GM18505 (cell line): Measurements from ENCODE around the gene EPS8L2.
"Not testable (repeated sequence)": the region's sequence is repeated elsewhere in the genome, so short reads cannot be mapped to it uniquely, and the experiment has no call there.

Experiments used
- ATAC-seq: cut with Tn5 transposase; IDR thresholded peaks from one replicate; pipeline ENCODE4 v1.9.1; 2021; ENCODE audit not compliant: unreplicated experiment
- POLR2A ChIP-seq: IDR thresholded peaks from 4 replicates; pipeline ENCODE4 v1.6.1; 2011; ENCODE audit warnings: borderline replicate concordance; ENCODE audit not compliant: insufficient read depth, insufficient read length; ENCODE audit errors: extremely low read depth

EPS8L2 gene

DNA sequence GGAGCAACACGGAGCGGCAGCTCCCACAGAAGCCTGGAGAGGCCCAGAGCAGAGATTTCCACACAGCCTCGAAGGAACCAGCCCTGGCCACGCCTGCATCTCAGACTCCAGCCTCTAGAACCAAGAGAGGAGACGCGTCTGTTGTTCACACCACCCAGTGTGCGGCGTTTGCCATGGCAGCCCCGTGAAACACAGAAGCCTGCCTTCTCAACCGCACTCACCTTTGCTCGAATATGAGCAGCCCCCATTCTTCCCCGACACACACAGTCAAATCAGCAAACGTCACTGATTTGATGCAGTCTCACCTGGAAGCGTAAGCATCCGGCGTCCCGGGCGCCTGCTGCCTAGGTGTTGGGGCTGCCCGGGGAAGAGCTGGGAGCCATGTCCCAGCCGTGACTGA, 27.0 kb downstream of the EPS8L2 start:
- no peak for ATAC-seq
- TF ChIP-seq POLR2A = no peak

DNA sequence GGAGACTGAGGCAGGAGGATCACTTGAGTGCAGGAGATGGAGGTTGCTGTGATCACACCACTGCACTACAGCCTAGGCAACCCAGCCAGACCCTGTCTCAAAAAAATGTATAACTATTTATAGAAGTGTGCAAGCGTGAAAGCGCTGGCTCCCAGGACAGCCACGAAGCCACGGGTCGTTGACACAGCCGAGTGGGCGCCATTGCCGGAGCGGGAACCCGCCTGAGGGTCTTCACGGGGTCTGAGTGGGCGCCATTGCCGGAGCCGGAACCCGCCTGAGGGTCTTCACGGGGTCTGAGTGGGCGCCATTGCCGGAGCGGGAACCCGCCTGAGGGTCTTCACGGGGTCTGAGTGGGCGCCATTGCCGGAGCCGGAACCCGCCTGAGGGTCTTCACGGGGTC, 28.5 kb downstream of the EPS8L2 start:
- ATAC-seq = not testable (repeated sequence)

DNA sequence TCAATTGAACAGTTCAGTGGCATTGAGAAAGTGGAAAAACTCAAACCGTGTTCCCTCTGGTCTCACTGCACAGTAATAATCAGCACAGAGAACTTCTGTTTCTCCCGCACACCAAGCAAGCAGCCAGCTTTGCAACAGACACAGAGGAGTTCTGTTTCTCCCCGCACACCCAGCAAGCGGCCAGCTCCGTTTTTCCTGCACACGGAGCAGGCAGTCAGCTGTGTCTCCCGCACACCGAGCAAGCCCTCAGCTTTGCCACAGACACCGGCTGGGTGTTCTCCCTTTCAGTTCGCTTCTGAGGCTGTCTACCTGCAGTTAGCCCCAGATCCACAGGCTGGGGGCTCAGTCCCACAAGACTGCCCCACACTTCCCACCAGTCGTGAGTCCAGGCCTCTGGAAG, 31.3 kb downstream of the EPS8L2 start:
- ATAC-seq = no peak

DNA sequence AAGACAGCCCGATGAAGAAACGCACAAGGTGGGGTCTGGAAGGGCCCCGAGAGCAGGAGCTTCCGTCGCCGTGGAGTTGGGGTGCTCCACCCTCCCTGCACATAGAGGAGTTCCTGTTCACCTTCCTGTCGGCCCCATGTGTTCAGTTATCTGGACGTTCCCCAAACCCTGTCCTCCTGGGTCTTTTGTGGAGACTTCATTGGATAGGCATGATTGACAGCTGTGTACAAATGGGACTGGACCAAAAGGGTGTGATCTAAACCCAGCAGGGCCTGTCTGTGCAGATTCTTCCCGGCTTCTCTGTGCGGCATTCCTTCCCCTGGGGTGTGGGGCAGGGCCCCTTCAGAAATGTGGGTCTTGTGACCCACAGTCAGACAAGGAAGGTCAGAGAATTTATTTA, 31.9 kb downstream of the EPS8L2 start:
- not testable (repeated sequence) for ATAC-seq

More for the DNA sequence above, 31.3 kb downstream of the EPS8L2 start:
- no peak for TF ChIP-seq POLR2A

DNA sequence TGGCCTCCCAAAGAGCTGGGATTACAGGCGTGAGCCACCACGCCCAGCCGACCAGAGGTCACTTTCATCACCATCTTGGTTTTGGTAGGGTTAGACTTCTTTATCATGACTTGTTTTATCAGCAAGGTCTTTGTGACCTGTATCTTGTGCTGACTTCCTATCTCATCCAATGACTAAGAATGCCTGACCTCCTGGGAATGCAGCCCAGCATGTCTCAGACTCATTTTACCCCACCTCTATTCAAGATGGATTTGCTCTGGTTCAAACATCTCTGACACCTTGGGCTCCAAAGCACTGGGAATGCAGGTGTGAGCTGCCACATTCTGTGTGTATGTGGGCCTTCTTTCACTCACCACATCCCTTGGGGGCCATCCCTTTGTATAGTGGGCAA, 36.1 kb downstream of the EPS8L2 start:
- no peak for ATAC-seq
- TF ChIP-seq POLR2A = no peak

DNA sequence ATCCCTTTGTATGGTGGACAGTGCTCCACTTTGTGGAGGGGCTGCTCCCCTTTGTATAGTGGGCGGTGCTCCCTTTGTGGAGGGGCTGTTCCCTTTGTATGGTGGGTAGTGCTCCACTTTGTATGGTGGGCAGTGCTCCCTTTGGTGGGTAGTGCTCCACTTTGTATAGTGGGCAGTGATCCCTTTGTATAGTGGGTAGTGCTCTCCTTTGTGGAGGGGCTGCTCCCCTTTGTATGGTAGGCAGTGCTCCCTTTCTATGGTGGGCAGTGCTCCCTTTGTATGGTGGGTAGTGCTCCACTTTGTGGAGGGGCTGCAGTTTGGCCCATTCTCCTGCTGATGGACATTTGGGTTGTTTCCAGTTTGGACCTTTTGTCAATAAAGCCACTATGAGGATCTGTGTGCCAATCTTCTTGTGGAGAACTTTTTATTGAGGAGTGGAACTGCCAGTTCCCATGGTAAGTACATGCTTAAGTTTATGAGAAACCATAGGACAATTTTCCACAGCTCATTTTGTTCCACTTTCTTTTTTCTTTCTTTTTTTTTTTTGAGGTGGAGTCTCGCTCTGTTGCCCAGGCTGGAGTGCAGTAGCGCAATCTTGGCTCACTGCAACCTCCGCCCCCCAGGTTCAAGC, 36.7 kb downstream of the EPS8L2 start:
- TF ChIP-seq POLR2A = no peak
- ATAC-seq = no peak

DNA sequence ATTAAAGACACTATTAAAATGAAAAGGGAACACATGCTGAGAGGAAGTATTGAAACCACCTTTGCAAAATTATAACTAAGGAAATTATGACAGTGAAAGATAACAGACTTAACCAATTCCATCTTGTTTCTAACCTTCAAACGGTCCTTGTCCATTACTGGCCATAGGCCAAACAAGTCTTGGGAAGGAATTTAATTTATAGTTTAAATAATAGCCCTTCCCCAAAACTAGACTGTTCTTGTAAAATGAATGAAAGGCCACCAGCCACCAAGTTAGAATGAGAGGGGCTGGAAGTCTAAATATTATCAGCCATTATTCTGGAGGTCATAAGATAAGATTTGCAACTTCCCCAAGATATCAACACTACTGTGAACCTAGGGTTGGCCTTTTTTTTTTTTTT, 39.4 kb downstream of the EPS8L2 start:
- no peak for ATAC-seq
- no peak for TF ChIP-seq POLR2A

DNA sequence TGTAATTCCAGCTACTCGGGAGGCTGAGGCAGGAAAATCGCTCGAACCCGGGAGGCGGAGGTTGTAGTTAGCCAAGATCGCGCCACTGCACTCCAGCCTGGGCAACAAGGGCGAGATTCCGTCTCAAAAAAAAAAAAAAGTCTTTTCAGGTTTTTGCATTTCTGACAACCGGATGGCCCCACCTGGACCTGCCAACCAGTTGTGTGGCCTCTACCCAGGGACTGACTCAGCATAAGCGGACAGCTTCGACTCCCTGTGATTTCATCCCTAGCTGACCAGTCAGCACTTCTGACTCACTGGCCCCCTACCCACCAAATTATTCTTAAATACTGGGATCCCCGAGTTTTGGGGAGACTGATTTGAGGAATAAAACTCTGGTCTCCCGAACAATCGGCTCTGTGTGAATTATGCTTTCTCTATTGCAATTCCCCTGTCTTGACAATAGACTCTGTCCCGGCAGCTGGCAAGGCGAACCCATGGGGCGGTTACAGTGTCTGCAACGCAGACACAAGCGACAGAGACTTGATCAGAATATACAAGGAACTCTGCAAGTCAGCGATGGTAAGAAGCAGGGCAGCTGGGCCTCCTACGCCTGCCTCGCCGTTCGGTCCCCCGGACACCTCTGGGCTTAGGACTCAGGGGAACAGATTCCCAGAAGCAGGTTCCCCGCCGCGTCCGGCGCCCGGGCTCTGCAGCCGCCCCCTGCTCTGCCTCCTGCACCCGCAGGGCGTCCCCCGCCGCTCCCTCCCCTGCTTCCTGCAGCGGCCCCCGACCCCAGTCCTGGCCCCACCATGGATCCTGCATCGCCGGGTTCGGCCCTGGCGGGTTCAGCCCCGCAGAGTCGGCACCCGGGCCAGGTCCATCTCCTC, 40.5 kb downstream of the EPS8L2 start:
- TF ChIP-seq POLR2A = no peak
- peak; percentile 26 for ATAC-seq

DNA sequence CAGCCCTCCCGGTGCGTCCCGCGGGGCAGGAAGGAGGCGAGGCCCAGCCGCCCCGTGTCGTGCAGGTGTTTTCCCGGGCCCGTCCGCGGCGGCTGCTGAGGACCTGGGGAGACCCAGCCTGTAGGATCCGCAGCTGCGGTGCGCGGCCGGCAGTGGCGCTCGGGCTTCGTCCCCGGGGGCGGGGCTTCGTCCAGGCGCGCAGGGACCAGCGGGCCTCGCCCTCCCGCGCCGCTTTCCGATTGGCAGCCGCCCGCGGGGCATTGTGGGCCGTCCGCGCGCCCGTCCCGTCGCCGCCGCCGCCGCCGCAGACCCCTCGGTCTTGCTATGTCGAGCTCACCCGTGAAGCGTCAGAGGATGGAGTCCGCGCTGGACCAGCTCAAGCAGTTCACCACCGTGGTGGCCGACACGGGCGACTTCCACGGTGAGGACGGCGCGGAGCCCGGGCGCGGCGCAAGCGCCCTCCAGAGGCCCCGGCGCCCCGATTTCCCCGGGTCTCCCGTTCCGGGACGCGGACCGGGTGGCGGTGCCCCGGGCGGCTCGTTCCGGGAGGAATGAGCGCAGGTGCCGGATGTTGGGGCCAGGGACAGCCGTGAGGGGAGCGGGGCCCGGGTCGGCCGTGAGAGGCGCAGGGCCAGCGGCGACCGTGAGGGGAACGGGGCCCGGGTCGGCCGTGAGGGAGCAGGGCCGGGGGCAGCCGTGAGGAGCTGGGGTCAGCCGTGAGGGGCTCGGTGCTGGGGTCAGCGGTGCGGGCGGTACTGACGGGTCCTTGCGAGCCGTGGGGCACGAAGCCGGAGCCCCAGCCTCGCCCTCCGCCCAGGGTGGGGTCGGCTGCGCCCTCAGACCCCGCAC, 41.4 kb downstream of the EPS8L2 start, which contains the start of gene TALDO1:
TALDO1 (plus strand) TSS at position 307 of the 849 bp plus-strand sequence; CDS start at position 325, 18 bp downstream.
- TF ChIP-seq POLR2A = peak; percentile 77
- peak; percentile 86 for ATAC-seq

DNA sequence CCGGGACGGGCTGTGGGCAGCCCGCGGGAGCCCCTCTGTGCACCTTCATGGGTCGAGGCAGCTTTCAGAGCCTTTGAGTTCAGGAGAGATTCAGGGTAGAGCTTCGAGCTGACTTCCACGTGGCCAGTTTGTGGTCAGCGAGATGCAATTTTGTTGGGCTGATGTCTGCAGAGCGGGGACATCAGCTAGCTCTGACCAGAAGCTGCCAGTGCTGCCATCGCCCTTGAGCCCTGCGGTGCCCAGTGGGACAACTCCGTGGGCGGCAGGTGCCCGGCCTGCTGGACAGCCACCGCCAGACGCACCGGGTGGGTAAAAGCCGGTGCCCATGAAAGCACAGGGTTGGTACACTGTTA, 42.0 kb downstream of the EPS8L2 start:
- no peak for ATAC-seq
- TF ChIP-seq POLR2A = no peak

DNA sequence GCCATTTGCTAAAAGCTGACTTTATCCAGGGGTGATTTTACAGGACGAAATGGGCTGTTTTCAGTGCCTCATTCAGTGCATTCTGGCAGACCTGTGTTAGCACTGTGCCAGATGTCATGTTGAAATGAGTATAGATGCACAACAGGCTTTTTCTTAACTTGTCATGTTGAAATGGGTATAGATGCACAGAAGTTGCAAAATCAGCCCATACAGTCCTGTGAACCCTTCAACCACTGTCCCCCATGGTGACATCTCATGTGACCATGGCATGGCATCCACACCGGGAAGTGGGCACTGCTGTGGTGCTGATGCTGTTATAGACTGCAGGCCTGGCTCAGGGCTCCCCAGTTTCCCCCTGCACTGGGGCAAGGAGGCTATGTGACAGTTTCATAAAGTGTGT, 43.7 kb downstream of the EPS8L2 start:
- TF ChIP-seq POLR2A = no peak
- ATAC-seq = no peak

DNA sequence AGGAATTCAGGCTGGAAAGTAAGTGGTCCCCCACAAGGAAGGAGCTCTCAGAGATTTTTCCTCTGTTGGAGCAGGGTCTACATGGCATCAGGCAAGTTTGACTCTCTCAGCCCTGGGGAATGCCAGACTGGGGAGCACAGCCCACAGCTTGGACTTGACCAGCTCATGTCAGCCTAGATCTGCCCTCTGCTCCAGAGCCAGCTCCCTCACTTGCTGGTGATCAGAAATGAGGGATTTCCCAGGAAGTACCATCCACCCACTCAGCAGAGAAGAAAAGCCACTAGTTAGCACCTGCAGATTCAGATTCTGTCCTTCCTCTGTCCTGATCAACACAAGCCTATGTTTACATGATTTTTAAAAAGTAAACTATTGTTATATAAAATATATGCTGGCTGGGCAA, 54.2 kb downstream of the EPS8L2 start:
- no peak for ATAC-seq
- TF ChIP-seq POLR2A = no peak

DNA sequence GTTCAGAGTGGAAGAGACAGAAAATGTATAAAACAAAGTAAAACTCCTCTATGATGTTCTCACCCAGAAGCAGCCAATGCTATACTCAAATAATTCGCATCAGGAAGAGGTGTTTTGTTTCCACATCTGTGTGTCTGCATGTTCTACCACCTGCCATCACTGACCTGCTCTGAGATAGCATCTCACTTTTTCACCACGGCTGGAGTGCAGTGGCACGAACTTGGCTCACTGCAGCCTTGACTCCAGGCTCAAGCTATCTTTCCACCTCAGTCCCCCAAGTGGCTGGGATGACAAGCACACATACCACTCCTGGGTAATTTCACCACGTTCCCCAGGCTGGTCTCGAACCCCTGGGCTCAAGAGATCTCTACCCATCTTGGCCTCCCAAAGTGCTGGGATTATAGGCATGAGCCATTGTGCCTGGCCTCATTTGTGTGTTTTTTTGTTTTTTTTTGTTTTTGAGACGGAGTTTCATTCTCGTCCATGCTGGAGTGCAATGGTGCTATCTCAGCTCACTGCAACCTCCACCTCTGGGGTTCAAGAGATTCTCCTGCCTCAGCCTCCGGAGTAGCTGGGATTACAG, 55.6 kb downstream of the EPS8L2 start:
- no peak for TF ChIP-seq POLR2A

More for the DNA sequence above, 55.6 kb downstream of the EPS8L2 start:
- ATAC-seq = no peak
